GM12878 (cell line): Measurements from ENCODE around the gene DENND1B. TPM values are rescaled to one million over a fixed set of nuclear protein-coding genes. Genes with fewer than 3 reads are reported as not detected.

Experiments
- ATAC-seq: fragments of 200-7000 bp; cut with Tn5 transposase; 3 replicates; pipeline ENCODE4 v1.9.1; 2020; ENCODE audit warnings: mild to moderate bottlenecking, moderate library complexity
- BruUV-seq: library from RNA; stranded (reverse); fragments of 400-500 nt; replicated peaks from 2 replicates; lab custom pipeline; 2021; lab: Mats Ljungman, UMichigan
- CTCF ChIA-PET: fragments of 300-600 bp; sonication (Branson Sonifier 250); formaldehyde crosslinking; extraction: SDS; loops from one replicate; lab custom pipeline; 2021; ENCODE audit warnings: inconsistent platforms; lab: Yijun Ruan, JAX
- POLR2A ChIA-PET: fragments of 350-600 bp; formaldehyde crosslinking; extraction: SDS; loops from one replicate; lab custom pipeline; 2021; ENCODE audit warnings: inconsistent platforms; lab: Charles Lee
- RAD21 ChIA-PET: fragments of 300-600 bp; sonication (Branson Sonifier 250); formaldehyde crosslinking; loops from one replicate; lab custom pipeline; 2023; ENCODE audit warnings: antibody characterized with exemption; ENCODE audit not compliant: unreplicated experiment; lab: Charles Lee
- SMC1A ChIA-PET: fragments of 300-600 bp; sonication (Branson Sonifier 250); formaldehyde crosslinking; loops from one replicate; lab custom pipeline; 2023; ENCODE audit not compliant: unreplicated experiment, uncharacterized antibody; lab: Charles Lee
- DNase-seq: peaks from one replicate; pipeline ENCODE4 v3.0.0-alpha.2; 2011; ENCODE audit warnings: low read depth, low spot score
- FAIRE-seq: peaks from 3 replicates; lab custom pipeline; 2011; peaks lifted over from hg19 to GRCh38; lab: Jason Lieb, UNC
- H2AFZ ChIP-seq: 2 replicates; pipeline ENCODE4 v1.6.0; 2011; ENCODE audit warnings: low read depth, low read length, control low read depth; ENCODE audit not compliant: control insufficient read depth
- H3K27ac ChIP-seq: 2 replicates; pipeline ENCODE4 v1.5.1; 2011; ENCODE audit warnings: control low read depth; ENCODE audit not compliant: control insufficient read depth, insufficient read depth
- H3K27me3 ChIP-seq, 2 experiments: replicated peaks in 1 of 2; 2 replicates each; pipeline versions ENCODE4 v1.6.0 to v1.6.1; 2011; ENCODE audit warnings: low read length in 1 of 2; ENCODE audit not compliant: control insufficient read depth in 2 of 2, insufficient read depth in 2 of 2
- H3K36me3 ChIP-seq, 2 experiments: 2 replicates each; pipeline ENCODE4 v1.5.1; 2011; ENCODE audit warnings: low read length in 1 of 2; ENCODE audit not compliant: control insufficient read depth in 2 of 2, insufficient read depth in 2 of 2
- H3K4me1 ChIP-seq: 2 replicates; pipeline ENCODE4 v1.6.1; 2011; ENCODE audit warnings: mild to moderate bottlenecking, low read length, moderate library complexity, mixed read lengths; ENCODE audit not compliant: control insufficient read depth, insufficient read depth
- H3K4me2 ChIP-seq: 2 replicates; pipeline ENCODE4 v1.6.0; 2011; ENCODE audit warnings: control low read depth; ENCODE audit not compliant: control insufficient read depth, insufficient read depth
- H3K4me3 ChIP-seq: fragments of 200-600 bp; sonication (generic); 2 replicates; pipeline ENCODE4 v1.5.1; 2016
- H3K79me2 ChIP-seq: 2 replicates; pipeline ENCODE4 v1.6.0; 2011; ENCODE audit warnings: low read length; ENCODE audit not compliant: control insufficient read depth, insufficient read depth
- H3K9ac ChIP-seq: 2 replicates; pipeline ENCODE4 v1.8.0; 2011; ENCODE audit warnings: low read length, control low read depth, mixed read lengths; ENCODE audit not compliant: control insufficient read depth, insufficient read depth
- H3K9me3 ChIP-seq: replicated peaks from 3 replicates; pipeline ENCODE4 v1.5.1; 2011; ENCODE audit warnings: mild to moderate bottlenecking, low read length; ENCODE audit not compliant: control insufficient read depth, insufficient read depth
- H4K20me1 ChIP-seq: 2 replicates; pipeline ENCODE4 v1.6.0; 2011; ENCODE audit not compliant: control insufficient read depth, insufficient read depth
- CTCF ChIP-seq, 3 experiments: IDR thresholded peaks in 2 of 3; conservative IDR thresholded peaks in 1 of 3; 2 replicates each; pipeline ENCODE4 v1.5.1; 2011; ENCODE audit warnings: low read depth in 3 of 3, low read length in 3 of 3, mild to moderate bottlenecking in 3 of 3, control low read depth in 2 of 3, moderate library complexity in 2 of 3, inconsistent platforms in 1 of 3, mixed read lengths in 1 of 3; ENCODE audit not compliant: control insufficient read depth in 2 of 3, insufficient read depth in 1 of 3; ENCODE audit errors: extremely low read depth in 1 of 3
- MTA3 ChIP-seq: IDR thresholded peaks from 2 replicates; pipeline ENCODE4 v1.6.1; 2012; ENCODE audit warnings: low read length, inconsistent platforms, borderline replicate concordance
- RAD21 ChIP-seq: IDR thresholded peaks from 2 replicates; pipeline ENCODE4 v1.6.1; 2011; ENCODE audit warnings: mild to moderate bottlenecking, low read depth, low read length, moderate library complexity; ENCODE audit not compliant: insufficient read depth
- SMC3 ChIP-seq: IDR thresholded peaks from 2 replicates; pipeline ENCODE4 v1.6.1; 2011; ENCODE audit warnings: low read length, improper control_type of control experiment, borderline replicate concordance
- SP1 ChIP-seq: IDR thresholded peaks from one replicate; pipeline ENCODE4 v1.6.1; 2011; ENCODE audit warnings: low read depth, low read length
- ZNF24 ChIP-seq: fragments of 450-650 bp; IDR thresholded peaks from 2 replicates; pipeline ENCODE4 v1.6.1; 2017; ENCODE audit warnings: antibody characterized with exemption, mild to moderate bottlenecking
- WGBS: methylation state at CpG from one replicate; pipeline ENCODE4 v1.1.6; 2016; ENCODE audit warnings: low lambda C conversion rate; ENCODE audit not compliant: insufficient replicate concordance, insufficient coverage; ENCODE audit errors: missing lambda C conversion rate; 5-methylcytosine and 5-hydroxymethylcytosine counted together
- in situ Hi-C: fragments of 300-500 bp; cut with MboI; formaldehyde crosslinking; loops from 9 replicates; pipeline ENCODE4 v1.14.3; 2018; ENCODE audit warnings: mixed read lengths
- intact Hi-C: fragments of 100-400 bp; cut with micrococcal nuclease; formaldehyde crosslinking; loops from one replicate; pipeline ENCODE4 v1.14.2; 2022; ENCODE audit not compliant: unreplicated experiment
- polyA plus RNA-seq, 11 experiments: library from polyadenylated mRNA; depleted of rRNA in 4 of 11; unstranded in 6 of 11; stranded (reverse) in 5 of 11; fragments of >200 nt; fragmentation: Nextera tagmentation in 4 of 11; fragmentation: Illumina TruSeq in 1 of 11; extraction: Ambion mirVana in 4 of 11; extraction: Trizol in 1 of 11; gene quantifications; 1 replicate in 1 of 11; 2 replicates in 10 of 11; pipeline versions ENCODE4 v1.2.1 to v1.2.3, GENCODE V29; 2011 to 2016; ENCODE audit warnings: inconsistent platforms in 2 of 11, missing spikeins in 2 of 11, low read depth in 1 of 11
- total RNA-seq, 4 experiments: library from RNA; depleted of rRNA in 3 of 4; stranded (reverse); fragments of >200 nt in 3 of 4; fragmentation: Illumina TruSeq in 1 of 4; extraction: Trizol in 1 of 4; gene quantifications; 2 replicates each; pipeline versions ENCODE4 v1.2.1 to v1.2.3, GENCODE V29; 2013 to 2021

DENND1B gene
- total and polyA plus RNA-seq, 10 of the 15 experiments (the other 5 are each of a cell fraction or from before 2014, with no cell fraction given), result 1.7 to 10.7 (median 8.0) TPM

GRCh38 chr1:197614916-197615692 lies 160.2 kb downstream of the DENND1B start:
- DNase-seq (peak; percentile 5), FAIRE-seq (peak; percentile 89), ATAC-seq (peak; percentile 87)
- no peaks in the 10 kb centered on the region for H3K27me3 ChIP-seq
- H3K4me1 ChIP-seq, result no peaks in the 10 kb centered on the region
- no peak overlapping the region for H3K27ac ChIP-seq
- H3K36me3 ChIP-seq, result no peaks in the 10 kb centered on the region
- BruUV-seq, result no TSS peak
- H3K4me2 ChIP-seq, result no peak overlapping the region
- no peak overlapping the region for H3K9ac ChIP-seq
- intact Hi-C loops (loop anchor here (1.0 to 5.0 kb wide), 2 partner anchors 254 to 852 kb away; no protein-coding TSS in a partner anchor), in situ Hi-C loops (loop anchor here (10.0 kb wide), 1 partner anchor 250 kb away; no protein-coding TSS in a partner anchor)
- H3K9me3 ChIP-seq, result no peaks in the 10 kb centered on the region
- ChIA-PET SMC1A (interaction anchor here (0.6 to 2.6 kb wide), 11 partner anchors 9 to 439 kb away, joined by 3 to 16 read pairs (median 4); no protein-coding TSS in a partner anchor), POLR2A (no interaction called here), CTCF (interaction anchor here (0.8 to 3.9 kb wide), 11 partner anchors 11 to 851 kb away, joined by 3 to 29 read pairs (median 4); no protein-coding TSS in a partner anchor), RAD21 (interaction anchor here (1.1 to 2.2 kb wide), 3 partner anchors 78 to 738 kb away, joined by 3 to 14 read pairs (median 9); no protein-coding TSS in a partner anchor)
- 57% methylated on average over 3 of the region's 3 CpGs for WGBS
- no peak overlapping the region for H2AFZ ChIP-seq
- H3K79me2 ChIP-seq, result no peaks in the 10 kb centered on the region
- H4K20me1 ChIP-seq, result no peaks in the 10 kb centered on the region
- no peak overlapping the region for H3K4me3 ChIP-seq
- peak; percentile 69 for TF ChIP-seq ZNF24
- TF ChIP-seq RAD21, result peak; percentile 70
- peak; percentile 52 to 61 (median 56); a peak in 5 of 6 replicates for TF ChIP-seq CTCF (IDR thresholded peaks at IDR 0.05 in 2 of 3, conservative IDR thresholded peaks at IDR 0.05 in 1 of 3; ENCODE audit: control insufficient read depth in 2 of 3, extremely low read depth in 1 of 3, insufficient read depth in 1 of 3, low read depth in 3 of 3, low read length in 3 of 3)
- TF ChIP-seq SP1, result no peak
- peak; percentile 62; the same call in 1 of the 2 replicates for TF ChIP-seq SMC3
- no peak for TF ChIP-seq MTA3
